Endodermal cell (in vitro differentiated cells): ENCODE measurements around the gene SNX20. TPM values are rescaled to one million over a fixed set of nuclear protein-coding genes. Genes with fewer than 3 reads are reported as not detected.

ENCODE experiments used
- DNase-seq: peaks from one replicate; pipeline ENCODE4 v3.0.0-alpha.2; 2017
- H3K27ac ChIP-seq: 2 replicates; pipeline ENCODE4 v1.5.1; 2013; ENCODE audit warnings: mild to moderate bottlenecking, low read depth, low read length, moderate library complexity
- H3K27me3 ChIP-seq: 2 replicates; pipeline ENCODE4 v1.6.1; 2013; ENCODE audit warnings: mild to moderate bottlenecking, low read length, moderate library complexity; ENCODE audit not compliant: insufficient read depth, control insufficient read depth, poor library complexity, severe bottlenecking
- H3K36me3 ChIP-seq: 2 replicates; pipeline ENCODE4 v1.7.0; 2013; ENCODE audit warnings: mild to moderate bottlenecking, low read length, moderate library complexity; ENCODE audit not compliant: control insufficient read depth, insufficient read depth
- H3K4me1 ChIP-seq: one replicate; pipeline ENCODE4 v1.7.0; 2013; ENCODE audit warnings: low read length; ENCODE audit not compliant: control insufficient read depth, insufficient read depth
- H3K4me3 ChIP-seq: 2 replicates; pipeline ENCODE4 v1.5.1; 2013; ENCODE audit warnings: mild to moderate bottlenecking, low read length, moderate library complexity
- H3K9ac ChIP-seq: 2 replicates; pipeline ENCODE4 v1.6.1; 2013; ENCODE audit warnings: mild to moderate bottlenecking, low read length, moderate library complexity; ENCODE audit not compliant: poor library complexity, severe bottlenecking; ENCODE audit errors: extremely low read depth
- H3K9me3 ChIP-seq: 2 replicates; pipeline ENCODE4 v1.6.1; 2013; ENCODE audit warnings: mild to moderate bottlenecking, low read length, moderate library complexity; ENCODE audit not compliant: control insufficient read depth
- H3K27ac Mint-ChIP-seq: 2 replicates; pipeline ENCODE4 v1.8.0; 2020; ENCODE audit warnings: mixed read lengths
- H3K27me3 Mint-ChIP-seq: 2 replicates; pipeline ENCODE4 v1.8.0; 2021; ENCODE audit warnings: mild to moderate bottlenecking, mixed read lengths; ENCODE audit not compliant: insufficient read depth
- H3K36me3 Mint-ChIP-seq: 2 replicates; pipeline ENCODE4 v1.8.0; 2020; ENCODE audit warnings: low read depth, mixed read lengths
- H3K4me1 Mint-ChIP-seq: 2 replicates; pipeline ENCODE4 v1.8.0; 2020; ENCODE audit warnings: mixed read lengths
- H3K4me3 Mint-ChIP-seq: 2 replicates; pipeline ENCODE4 v1.8.0; 2020; ENCODE audit warnings: mild to moderate bottlenecking, moderate library complexity, mixed read lengths
- H3K9me3 Mint-ChIP-seq: 2 replicates; pipeline ENCODE4 v1.8.0; 2020; ENCODE audit warnings: mild to moderate bottlenecking, mixed read lengths
- WGBS, 2 experiments: methylation state at CpG; one replicate each; pipeline versions ENCODE4 v1.1.5 to v1.1.7; 2013; ENCODE audit warnings: missing lambda C conversion rate in 2 of 2, mixed read lengths in 1 of 2; ENCODE audit not compliant: insufficient coverage in 1 of 2, insufficient read length in 1 of 2; 5-methylcytosine and 5-hydroxymethylcytosine counted together
- total RNA-seq, 2 donors: library from RNA; stranded (reverse); fragmentation: NEBNext Ultra II Directional in 1 of 2; extraction: Animal tissue kit (Norgen Biotek cat#: 25700) in 1 of 2; gene quantifications; 2 replicates in 1 of 2; 3 replicates in 1 of 2; pipeline ENCODE4 v1.2.1, GENCODE V29; 2021
- TF ChIP-seq, protein P1 (sequence below): fragments of 200-600 bp; sonication (generic); conservative IDR thresholded peaks from 2 replicates; pipeline ENCODE4 v1.5.0; 2021; ENCODE audit warnings: antibody characterized with exemption, mild to moderate bottlenecking

SNX20 gene
- total RNA-seq, 2 donors from 2014 or later = not detected

DNA sequence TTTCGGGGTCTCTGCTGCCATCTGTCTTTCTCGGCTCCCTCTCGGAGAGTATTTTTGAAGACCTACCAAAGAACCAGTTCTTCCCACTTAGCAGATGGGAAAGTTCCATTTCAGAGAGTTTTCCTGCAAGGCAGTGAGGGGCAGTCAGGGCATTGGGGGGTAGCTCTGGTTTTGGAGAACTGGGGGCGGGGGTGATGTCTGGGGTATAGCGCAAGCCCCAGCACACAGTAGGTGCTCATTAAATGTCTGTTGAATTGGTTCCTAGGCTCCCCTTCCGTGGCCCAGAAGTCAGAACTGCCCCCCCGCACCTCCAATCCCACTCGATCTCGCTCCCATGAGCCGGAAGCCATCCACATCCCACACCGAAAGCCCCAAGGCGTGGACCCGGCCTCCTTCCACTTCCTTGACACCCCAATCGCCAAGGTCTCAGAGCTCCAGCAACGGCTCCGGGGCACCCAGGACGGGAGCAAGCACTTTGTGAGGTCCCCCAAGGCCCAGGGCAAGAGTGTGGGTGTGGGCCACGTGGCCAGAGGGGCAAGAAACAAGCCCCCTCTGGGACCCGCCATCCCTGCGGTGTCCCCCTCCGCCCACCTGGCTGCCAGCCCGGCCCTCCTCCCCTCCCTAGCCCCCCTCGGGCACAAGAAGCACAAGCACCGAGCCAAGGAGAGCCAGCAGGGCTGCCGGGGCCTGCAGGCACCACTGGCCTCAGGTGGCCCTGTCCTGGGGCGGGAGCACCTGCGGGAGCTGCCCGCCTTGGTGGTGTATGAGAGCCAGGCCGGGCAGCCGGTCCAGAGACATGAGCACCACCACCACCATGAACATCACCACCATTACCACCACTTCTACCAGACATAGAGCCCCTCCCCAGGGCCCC, 47.9 kb downstream of the SNX20 start:
- Mint-ChIP-seq H3K27me3 (no peaks in the 10 kb centered on the region), H3K4me1 (peaks cover 12% of the 10 kb centered on the region), H3K27ac (no peak overlapping the region), H3K36me3 (peaks cover 4% of the 10 kb centered on the region), H3K4me3 (no peak overlapping the region), H3K9me3 (no peaks in the 10 kb centered on the region)
- DNase-seq = no peak
- 91 to 93% methylated on average over 11 to 30 of the region's 30 CpGs for WGBS, 2 experiments
- H3K4me1 ChIP-seq = no peaks in the 10 kb centered on the region
- no peak overlapping the region for H3K4me3 ChIP-seq
- H3K27me3 ChIP-seq = no peaks in the 10 kb centered on the region
- TF ChIP-seq, protein P1, sequence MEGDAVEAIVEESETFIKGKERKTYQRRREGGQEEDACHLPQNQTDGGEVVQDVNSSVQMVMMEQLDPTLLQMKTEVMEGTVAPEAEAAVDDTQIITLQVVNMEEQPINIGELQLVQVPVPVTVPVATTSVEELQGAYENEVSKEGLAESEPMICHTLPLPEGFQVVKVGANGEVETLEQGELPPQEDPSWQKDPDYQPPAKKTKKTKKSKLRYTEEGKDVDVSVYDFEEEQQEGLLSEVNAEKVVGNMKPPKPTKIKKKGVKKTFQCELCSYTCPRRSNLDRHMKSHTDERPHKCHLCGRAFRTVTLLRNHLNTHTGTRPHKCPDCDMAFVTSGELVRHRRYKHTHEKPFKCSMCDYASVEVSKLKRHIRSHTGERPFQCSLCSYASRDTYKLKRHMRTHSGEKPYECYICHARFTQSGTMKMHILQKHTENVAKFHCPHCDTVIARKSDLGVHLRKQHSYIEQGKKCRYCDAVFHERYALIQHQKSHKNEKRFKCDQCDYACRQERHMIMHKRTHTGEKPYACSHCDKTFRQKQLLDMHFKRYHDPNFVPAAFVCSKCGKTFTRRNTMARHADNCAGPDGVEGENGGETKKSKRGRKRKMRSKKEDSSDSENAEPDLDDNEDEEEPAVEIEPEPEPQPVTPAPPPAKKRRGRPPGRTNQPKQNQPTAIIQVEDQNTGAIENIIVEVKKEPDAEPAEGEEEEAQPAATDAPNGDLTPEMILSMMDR = no peak
- H3K9me3 ChIP-seq = no peaks in the 10 kb centered on the region
- H3K36me3 ChIP-seq = peaks cover 9% of the 10 kb centered on the region
- no peak overlapping the region for H3K27ac ChIP-seq
- no peak overlapping the region for H3K9ac ChIP-seq

DNA sequence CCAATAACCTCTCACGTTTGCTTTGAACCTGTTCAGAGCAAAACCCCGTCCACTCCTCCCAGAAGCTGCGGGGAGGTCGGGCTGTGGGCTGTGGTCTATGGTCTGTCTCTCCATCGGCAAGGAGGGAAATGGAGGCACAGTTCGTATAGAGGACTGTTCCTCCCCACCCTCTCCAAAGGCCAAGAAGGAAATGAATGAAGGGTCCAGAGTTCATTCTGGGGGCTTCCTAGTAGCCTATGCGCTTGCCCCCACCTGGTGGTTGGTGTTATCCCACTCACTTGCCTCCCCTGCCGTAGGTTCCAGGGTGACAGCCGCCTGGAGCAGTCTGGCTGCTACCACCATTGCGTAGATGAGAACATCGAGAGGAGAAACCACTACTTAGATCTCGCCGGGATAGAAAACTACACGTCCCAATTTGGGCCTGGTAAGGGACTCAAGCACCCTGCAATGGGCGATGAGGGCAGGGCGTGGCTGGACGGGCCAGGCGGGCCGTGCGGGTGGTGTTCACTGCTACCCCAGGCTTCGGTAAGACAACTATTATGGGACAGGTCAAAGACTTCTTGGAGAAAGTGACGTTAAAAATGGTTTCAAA, 49.0 kb downstream of the SNX20 start:
- H3K4me3 ChIP-seq = no peak overlapping the region
- 97 to 98% methylated on average over 19 to 22 of the region's 22 CpGs for WGBS, 2 experiments
- no peak overlapping the region for H3K27ac ChIP-seq
- TF ChIP-seq, protein P1 = no peak
- H3K36me3 ChIP-seq = peaks cover 9% of the 10 kb centered on the region
- Mint-ChIP-seq H3K27me3 (no peaks in the 10 kb centered on the region), H3K36me3 (peaks cover 4% of the 10 kb centered on the region), H3K27ac (no peak overlapping the region), H3K4me1 (peaks cover 12% of the 10 kb centered on the region), H3K4me3 (no peak overlapping the region), H3K9me3 (no peaks in the 10 kb centered on the region)
- DNase-seq = no peak
- no peaks in the 10 kb centered on the region for H3K4me1 ChIP-seq
- no peaks in the 10 kb centered on the region for H3K9me3 ChIP-seq
- no peaks in the 10 kb centered on the region for H3K27me3 ChIP-seq
- no peak overlapping the region for H3K9ac ChIP-seq

DNA sequence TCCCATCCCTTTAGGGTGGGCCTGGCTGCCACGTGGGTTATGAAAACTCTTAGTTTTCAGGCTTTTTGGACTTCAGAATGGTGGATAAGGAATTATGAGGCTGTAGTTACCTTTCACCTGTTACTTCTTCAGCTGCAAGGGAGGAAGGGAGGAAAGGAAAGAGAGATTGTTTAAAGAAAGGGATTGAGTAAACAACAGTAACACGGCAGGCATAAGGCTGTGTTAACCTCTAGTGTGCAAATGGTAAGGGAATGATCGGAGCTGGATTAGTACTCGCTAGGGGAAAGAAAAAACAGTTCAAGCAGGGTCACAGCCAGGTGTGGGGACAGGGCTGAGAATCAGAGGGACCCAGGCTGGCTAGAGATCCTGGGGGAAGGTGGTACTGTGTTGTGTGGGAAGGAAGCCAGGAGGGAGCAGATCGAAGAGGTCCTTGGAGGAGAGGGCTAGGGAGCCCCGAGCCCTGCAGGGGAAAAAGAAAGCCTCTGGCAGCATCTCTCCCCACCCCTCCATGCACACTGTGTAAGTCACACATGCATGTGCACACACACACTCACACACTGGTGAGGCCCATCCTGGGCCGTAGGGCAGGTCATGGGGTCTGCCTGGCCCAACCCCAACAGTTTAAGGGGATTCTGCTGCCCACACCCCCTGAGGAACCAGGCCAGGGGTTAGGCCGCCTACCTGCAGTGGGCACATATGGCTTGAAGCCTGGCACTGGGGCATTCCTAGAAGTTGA, 49.7 kb downstream of the SNX20 start:
- Mint-ChIP-seq H3K4me1 (peaks cover 12% of the 10 kb centered on the region), H3K27me3 (no peaks in the 10 kb centered on the region), H3K36me3 (peaks cover 4% of the 10 kb centered on the region), H3K9me3 (no peaks in the 10 kb centered on the region), H3K4me3 (no peak overlapping the region), H3K27ac (no peak overlapping the region)
- Histone ChIP-seq H3K27me3 (no peaks in the 10 kb centered on the region), H3K4me1 (no peaks in the 10 kb centered on the region), H3K36me3 (peaks cover 9% of the 10 kb centered on the region), H3K9me3 (no peaks in the 10 kb centered on the region), H3K4me3 (no peak overlapping the region), H3K9ac (no peak overlapping the region), H3K27ac (no peak overlapping the region)
- WGBS, 2 experiments = 88 to 92% methylated on average over 5 to 8 of the region's 8 CpGs
- TF ChIP-seq, protein P1 = no peak
- DNase-seq = no peak
